GM19099 (cell line): ENCODE measurements around the gene JAKMIP3.

ENCODE experiments used
- POLR2A ChIP-seq: IDR thresholded peaks from 3 replicates; pipeline ENCODE4 v1.6.1; 2011; ENCODE audit warnings: low read depth; ENCODE audit not compliant: insufficient read length; ENCODE audit errors: extremely low read depth

Gene JAKMIP3

DNA sequence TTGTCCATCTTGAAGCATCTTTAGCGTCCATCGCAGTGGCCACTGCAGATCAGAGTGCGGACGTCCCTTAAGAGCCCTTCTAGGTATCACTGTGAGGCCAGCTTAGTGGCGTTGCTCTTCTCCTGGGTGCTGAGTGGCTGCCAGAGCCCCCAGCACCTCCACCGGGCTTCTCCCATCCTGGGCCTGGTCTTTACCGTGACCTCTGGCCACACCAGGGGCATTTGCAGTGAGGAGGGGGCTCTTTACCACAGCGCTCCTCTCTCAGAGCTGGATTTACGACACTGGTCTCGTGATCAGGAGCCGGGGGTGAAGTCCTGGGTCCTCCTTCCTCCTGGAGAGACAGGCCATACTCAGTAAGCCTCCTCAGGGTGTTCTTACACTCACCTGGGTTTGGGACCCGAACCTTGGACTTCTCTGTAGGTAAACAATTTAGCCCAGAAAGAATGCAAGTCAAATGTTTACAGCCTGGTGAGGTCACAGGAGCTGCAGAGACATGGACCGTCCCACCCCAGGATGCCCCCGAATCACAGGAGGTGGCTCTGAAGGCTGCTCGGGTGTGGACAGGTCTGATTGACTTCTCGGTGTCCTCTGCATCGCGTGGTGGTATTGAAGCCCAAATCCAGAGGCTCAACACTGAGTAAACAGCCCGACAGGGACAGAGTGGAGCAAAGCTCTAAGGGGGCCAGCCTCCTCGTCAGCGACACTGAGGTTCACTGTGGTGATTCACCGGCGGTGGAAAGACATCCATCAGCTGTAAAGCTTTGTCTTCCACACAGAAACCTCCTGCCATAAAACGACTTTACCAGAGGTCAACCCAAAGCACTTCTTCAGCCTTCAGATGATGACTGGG lies 33.0 kb downstream of the JAKMIP3 start:
- no peak for TF ChIP-seq POLR2A

DNA sequence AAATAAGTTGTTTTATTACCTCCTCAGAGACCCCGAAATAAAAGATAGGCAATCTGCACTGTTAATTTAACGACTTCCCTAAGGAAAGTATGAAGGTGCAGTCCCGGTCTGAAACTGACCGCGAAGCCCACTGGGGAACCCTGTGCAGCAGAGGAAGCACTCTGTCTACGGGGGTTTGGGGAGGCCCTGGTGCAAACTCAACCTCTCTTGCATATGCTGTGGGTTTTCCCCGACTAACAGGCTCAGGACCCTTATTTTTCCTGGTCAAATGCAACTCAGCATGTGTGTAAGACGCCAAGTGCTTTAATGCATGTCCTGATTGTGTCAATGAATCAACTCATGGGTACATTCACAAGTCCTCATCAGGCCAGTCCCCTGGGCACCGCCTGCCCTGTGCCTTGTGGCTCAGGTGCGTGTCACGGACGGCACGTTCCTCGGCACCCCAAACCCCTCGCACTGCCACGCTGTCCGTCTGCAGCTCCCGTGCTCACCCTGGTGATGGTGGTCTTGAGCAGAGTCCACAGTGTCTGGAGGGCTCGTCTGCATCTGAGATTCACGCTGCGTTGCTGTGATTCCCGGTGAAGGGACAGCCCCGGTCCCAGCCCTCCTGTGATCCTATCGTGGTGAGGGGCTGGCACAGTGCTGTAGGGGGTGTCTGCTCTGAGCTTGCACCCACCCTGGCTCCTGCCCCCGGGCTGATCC lies 33.8 kb downstream of the JAKMIP3 start:
- no peak for TF ChIP-seq POLR2A

DNA sequence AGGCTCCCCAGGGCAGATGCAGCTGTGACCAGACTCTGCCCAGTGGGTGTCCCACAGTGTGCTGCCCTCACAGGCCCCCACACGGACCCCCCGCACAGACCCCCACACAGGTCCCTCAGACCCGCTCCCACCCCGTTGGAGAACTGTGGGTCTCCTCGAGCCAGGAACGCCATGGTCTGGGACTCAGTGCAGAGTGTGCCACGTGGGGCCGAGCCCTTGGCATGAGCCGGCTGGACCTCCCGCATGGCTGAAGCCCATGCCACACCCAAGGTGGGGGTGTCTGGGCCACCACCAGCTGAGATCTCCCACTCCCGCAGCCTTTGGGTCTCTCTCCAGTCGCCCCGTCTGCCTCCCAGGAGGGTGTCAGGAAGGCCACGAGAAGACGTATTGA lies 34.3 kb downstream of the JAKMIP3 start:
- no peak for TF ChIP-seq POLR2A

DNA sequence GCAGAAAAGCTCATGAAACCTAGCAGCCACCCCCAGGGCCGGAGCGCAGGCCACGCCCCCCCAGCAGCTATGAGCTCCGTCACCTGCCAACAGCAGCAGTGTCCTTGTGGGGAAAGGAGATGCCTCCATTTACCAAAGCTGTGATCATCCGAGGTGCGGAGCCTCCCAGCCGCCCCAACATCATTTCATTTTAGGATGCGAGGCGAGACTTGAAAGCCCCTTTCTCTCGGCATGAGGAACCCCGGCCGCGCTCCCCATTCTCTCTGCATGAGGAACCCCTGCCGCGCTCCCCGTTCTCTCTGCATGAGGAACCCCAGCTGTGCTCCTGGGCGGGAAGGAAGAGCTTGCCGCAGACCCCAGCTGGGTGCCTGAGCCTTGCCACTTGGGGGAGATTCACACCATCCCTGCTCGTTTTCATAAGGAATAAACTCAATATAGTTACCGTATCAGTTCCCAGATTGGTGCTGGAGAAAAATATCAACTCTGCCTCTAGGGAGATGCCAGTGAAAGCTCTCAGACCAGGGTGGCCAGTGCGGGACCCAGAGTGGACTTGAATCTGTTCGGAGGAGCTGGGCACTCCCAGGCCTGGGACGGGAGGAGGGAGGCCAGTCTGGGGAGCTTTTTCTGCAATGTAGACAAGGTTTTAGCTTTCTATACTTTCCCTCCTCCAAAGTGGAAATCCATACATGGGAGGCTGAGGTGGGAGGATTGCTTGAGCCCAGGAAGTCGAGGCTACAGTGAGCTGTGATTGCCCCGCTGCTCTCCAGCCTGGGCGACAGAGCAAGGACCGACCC lies 35.0 kb downstream of the JAKMIP3 start:
- TF ChIP-seq POLR2A, result no peak

DNA sequence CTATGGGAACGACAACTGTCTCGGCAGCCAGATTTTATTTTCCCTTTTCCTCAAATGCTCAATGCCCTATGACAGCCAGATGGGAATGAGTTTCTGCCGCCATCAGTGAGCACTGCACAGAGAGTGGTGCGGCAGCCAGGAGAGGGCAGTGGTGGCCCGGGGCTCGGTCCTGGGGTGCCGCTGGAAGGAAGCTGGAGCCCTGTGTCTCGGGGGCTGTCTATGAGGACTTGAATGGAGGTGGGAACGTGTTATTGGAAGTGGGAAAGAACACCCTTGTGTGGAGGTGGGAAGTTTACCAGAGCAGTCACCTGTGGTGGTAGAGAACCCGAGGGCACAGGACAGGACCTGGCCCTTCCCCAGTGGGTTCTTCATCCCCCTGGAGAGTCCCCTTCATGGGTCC lies 35.8 kb downstream of the JAKMIP3 start:
- no peak for TF ChIP-seq POLR2A

DNA sequence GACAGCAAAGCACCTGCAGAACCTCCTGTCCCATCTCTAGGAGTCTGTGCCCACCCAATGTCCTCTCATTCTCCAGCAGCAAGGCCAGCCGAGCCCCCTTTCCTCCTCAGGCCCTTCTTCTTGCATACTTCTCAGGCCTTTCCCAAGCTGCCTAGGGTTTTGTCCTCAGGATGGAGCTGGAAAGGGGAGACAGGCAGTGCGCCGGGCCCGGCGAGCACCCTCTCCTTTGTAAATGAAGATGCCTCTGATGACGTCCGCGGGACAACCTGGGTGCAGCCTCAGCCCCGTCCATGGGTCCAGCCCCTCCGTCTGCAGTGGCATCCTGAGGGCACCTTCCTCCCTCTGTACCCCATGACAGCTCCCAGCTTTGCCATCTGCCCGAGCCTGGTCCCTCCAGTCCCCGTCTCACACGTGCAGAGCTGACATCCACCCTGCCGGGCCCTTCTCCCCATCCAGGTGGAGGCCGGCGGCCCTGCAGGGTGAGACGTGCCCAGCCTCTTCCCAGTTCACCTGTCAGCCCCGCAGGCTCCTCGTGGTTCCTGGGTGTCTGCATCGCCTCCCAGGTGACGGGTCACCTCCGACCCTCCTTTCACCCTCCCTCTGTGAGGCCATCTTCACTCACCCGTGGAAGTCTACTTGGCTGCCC lies 36.4 kb downstream of the JAKMIP3 start:
- no peak for TF ChIP-seq POLR2A

DNA sequence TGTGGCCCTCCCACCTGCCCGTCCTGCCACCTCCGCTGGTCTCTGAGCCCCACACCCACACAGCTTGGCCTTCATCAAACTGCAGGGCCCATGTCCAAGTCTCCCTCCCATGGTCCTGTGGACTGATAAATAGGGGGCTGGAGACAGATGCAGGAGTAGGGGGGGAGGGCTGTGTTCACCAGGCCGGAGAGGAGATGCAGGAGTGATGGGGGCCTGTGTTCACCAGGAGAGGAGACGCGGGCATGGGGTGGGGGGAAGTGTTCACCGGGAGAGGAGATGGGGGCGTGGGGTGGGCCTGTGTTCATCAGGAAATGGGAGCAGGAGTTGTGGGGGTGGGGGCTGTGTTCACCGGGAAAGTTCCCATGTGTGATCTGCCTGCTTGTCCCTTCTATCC lies 37.0 kb downstream of the JAKMIP3 start:
- TF ChIP-seq POLR2A, result no peak

DNA sequence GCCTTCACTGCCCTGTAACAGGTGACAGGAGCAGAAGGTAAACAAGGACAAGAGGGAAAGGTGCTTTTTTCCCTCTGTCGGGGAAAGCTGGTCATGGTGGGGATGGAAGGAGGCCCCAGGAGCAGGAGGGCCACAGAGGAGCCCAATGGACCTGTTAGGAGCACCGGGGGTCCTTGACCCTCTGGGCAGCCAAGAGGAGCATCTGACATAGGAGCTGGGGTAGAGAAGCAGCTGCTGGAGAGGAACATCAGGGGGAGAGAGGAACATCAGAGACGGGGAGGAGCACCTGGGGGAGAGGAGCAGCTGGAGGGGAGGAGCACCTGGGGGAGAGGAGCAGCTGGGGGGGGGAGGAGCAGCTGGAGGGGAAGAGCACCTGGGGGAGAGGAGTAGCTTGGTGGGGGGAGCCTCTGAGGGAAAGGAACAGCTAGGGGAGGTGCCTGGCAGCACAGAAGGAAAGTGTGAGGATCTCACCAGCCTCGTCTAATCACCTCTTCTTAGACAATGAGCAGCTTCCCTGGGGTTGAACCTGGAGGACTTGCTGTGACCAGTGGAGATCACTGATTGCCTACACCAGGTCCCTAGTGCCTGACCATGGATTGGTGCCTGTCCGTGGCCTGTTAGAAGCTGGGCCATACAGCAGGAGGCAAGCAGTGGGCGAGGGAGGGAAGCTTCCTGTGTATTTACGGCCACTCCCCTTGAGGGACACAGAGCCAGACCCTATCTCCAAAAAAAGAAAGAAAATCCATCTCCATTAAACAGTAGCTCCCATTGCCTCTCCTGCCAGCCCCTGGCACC lies 37.6 kb downstream of the JAKMIP3 start:
- no peak for TF ChIP-seq POLR2A

DNA sequence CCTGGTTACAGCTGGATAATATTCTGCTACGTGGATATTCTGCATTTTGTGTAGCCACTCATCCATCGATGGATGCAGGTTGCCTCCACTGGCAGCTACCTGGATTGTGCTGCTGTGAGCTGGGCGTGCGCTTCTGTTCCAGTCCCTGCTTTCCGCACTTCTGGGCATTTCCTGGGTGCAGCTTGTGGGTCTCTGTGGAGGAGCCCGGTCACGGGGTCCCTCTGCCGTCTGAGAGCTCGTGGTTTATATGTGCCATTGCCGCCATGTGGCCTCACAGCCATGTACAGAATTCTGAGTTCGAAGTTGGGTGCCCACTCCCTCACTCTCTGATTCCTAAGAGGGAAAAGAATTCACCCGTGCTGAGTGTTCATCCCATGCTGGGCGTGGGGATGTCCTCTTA lies 38.3 kb downstream of the JAKMIP3 start:
- TF ChIP-seq POLR2A, result no peak

DNA sequence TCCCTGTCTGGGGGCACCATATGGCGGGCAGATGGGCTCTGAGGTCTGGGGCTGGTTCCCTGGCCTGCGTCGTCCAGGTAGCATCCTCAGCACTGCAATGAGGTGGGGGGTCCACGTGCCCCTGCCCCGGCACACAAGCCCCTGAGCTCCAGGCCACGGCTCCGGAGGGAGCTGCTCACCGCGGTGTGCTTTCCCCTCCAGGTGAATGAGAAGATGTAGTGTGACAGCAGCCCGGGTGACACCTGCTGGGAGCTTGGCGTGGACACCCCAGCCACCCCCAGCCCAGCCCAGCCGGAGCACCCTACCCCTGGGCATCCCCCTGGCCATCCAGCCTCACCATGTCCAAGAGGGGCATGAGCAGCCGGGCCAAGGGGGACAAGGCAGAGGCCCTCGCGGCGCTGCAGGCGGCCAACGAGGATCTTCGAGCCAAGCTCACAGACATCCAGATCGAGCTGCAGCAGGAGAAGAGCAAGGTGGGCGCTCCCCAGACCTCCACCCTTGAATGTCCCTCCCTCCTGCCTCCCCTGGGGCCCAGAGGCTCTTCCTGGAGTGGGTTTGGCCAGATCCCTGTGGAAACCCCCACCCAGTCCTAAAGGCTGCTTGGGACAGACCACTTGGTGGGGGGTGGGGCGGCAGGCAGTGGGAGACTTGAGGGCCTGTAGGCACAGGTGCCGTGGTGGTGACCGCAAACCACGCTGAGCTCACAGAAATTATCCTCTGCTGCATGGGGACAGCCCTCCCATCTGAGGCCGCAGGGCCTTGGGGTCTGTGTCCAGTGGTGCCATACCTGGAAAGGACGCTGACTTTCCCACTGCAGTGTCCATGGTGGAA lies 38.9 kb downstream of the JAKMIP3 start:
- no peak for TF ChIP-seq POLR2A

DNA sequence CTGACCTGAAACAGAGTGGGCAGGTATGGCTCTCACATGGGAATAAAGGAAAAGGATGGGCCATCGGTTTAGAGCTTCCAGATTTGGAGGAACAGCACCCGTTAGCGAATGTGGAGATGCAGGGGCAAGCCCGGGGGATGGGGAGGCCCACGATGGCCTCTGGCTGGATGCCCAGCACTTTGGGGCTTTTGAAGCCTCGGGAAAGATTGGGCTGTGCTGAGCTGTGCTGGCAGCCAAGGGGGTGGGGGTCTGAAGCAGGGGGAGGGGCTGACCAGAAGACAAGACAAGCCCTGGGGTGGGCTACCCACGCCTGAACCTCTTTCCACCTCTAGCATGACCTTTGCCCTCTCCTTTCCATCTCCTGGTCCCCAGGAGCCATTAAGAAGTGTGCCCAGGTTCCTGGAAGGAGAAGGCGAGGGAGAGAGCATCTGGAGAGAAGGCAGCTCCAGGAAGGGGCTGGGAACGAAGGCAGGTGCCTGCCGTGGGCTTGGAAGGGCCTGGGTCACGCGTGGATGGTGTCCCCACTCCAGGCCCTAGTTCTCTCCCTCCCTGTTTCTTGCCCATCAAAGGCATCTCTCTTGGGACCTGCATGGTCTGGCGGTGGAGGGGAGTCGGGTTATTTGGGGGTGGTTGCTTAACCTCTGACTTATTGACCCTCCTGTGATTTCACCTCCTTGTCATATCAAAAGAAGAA lies 39.7 kb downstream of the JAKMIP3 start:
- TF ChIP-seq POLR2A, result no peak

DNA sequence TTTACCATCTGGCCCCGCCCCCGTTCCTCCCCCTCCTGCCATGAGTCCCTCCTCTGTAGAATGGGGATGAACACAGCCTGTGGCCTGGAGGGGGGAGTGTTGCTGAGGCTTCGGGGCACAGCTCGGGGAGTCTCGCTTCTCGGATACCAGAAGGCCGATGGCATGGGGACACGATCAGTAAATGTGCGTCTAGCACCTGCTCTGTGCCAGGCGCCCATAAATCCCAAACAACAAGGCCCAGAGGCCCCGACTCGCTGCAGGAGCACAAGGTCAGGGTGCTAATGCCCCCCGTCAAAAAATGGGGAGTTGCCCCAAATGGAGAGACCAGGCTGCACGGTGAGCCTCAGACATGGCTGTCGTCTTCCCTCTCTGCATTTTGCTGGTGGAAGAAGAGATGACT lies 40.7 kb downstream of the JAKMIP3 start:
- no peak for TF ChIP-seq POLR2A

DNA sequence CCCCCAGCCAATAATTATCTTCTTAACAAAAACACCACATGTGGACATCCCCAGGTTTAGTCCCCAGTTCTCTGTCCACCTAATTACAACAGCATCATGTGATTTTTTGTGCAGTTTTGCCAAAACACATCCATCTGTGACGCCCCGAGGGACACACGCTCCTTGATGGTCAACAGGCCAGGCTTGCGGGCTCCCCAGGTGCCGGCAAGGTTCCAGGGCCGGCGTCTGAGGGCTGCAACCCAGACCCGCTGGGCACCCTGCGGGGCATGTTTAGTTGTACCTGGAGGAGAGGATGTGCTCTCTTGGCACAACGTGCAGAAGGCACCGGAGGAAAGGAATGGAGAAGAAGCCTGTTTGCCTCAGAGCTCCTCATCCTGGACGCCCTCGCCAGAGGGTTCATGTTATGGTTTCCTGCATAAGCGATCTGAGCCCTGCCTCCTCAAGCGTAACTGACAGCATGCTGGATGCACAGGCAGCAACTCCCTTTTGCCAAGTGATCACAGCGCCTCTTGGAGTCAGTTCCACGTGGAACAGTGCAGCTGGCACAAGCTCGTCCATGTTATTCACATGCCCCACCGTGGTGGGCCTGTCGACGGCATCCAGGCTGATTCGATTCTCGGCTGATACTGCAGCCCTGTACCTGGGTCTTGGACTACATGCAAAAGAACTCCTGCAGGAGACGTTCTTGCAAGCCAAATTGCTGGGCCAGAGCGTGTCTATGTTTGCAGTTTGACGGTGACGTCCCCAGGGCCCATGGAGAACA lies 41.6 kb downstream of the JAKMIP3 start:
- no peak for TF ChIP-seq POLR2A
